ENCODE results near the gene HSPA4.

DNA sequence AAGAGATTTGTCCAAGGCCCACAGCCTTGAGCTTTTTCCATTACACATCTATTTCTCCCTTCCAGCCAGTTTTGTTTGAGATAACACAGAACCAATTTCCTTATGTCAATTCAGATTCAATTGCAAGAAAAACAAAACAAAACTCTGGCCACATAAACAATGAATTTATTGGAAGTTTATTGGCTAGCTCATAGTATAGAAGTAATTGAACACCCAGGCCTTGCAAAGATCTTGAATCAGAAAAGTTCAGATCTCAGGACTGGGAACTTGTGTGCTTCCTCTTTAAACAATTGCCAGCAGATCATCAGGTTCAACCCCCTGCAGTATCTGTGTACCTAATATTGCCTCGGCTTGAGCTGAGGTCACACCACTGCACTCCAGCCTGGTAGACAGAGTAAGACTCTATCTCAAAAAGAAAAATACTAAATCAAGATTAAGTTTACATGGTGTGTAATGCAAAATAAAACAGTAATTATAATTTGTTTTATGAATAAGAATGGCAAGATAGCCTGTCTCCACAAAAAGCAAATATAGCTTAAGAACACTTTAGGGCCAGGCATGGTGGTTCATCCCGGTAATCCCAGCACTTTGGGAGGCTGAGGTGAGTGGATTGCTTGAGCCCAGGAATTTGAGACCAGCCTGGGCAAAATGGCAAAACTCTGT is 21.3 kb upstream of the HSPA4 start:
- TF ChIP-seq, protein P1, sequence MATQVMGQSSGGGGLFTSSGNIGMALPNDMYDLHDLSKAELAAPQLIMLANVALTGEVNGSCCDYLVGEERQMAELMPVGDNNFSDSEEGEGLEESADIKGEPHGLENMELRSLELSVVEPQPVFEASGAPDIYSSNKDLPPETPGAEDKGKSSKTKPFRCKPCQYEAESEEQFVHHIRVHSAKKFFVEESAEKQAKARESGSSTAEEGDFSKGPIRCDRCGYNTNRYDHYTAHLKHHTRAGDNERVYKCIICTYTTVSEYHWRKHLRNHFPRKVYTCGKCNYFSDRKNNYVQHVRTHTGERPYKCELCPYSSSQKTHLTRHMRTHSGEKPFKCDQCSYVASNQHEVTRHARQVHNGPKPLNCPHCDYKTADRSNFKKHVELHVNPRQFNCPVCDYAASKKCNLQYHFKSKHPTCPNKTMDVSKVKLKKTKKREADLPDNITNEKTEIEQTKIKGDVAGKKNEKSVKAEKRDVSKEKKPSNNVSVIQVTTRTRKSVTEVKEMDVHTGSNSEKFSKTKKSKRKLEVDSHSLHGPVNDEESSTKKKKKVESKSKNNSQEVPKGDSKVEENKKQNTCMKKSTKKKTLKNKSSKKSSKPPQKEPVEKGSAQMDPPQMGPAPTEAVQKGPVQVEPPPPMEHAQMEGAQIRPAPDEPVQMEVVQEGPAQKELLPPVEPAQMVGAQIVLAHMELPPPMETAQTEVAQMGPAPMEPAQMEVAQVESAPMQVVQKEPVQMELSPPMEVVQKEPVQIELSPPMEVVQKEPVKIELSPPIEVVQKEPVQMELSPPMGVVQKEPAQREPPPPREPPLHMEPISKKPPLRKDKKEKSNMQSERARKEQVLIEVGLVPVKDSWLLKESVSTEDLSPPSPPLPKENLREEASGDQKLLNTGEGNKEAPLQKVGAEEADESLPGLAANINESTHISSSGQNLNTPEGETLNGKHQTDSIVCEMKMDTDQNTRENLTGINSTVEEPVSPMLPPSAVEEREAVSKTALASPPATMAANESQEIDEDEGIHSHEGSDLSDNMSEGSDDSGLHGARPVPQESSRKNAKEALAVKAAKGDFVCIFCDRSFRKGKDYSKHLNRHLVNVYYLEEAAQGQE (IDR thresholded peaks at IDR 0.05; ENCODE audit: insufficient read depth in 1 of 2, low read depth in 2 of 2, low read length in 2 of 2) = no peak
- TF ChIP-seq POLR2AphosphoS5 (IDR thresholded peaks at IDR 0.05; ENCODE audit: low read depth, low read length) = no peak
